Endothelial cell of hepatic sinusoid (primary cell): ENCODE data around the gene QSOX2.

ENCODE experiments used
- in situ Hi-C: cut with HindIII; loops from 2 replicates; pipeline ENCODE4 v1.10.0; 2017; ENCODE audit warnings: low sequenced_read_pairs

QSOX2 gene

DNA sequence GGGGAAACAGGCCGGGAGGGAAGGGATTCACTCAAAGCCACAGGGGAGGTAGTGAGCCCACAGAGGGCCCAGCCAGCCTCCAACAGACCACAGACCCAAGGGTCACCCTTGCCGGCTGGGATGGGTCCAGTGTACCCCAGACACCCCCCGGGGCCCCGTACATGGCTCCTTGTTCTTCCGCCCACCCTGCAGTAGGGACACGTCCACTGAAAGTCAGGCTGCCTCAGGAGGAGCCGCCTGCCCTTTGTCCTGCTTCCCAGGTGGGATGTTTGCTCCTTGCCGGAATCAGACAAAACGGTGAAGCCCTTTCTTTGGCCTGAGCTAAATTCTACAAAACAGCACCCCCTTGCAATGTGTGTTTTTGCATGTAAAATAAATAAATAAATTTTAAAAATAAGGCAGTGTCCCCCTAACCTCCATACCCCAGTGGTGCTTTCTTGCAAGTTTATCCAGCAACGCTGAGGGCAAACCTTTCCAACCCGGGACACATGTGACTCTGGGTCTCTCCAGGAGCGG lies 66.5 kb downstream of the QSOX2 start:
- in situ Hi-C loops: no loop called here

DNA sequence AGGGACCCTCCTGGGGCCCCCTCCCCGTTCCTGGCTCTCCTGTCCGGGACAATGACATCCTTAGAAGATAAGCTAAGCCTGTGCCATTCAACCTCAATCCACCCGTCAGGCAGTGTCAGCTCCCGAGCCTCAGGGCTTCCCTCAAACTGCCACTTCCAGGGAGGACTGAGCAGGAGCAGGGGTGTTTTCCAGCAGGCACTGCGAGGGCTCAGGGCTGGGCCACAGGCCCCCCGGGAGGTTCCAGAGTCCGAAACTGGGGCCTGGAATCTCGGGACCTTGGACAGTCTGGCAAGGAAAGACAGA lies 66.9 kb downstream of the QSOX2 start:
- in situ Hi-C loops: no loop called here

- in situ Hi-C loops: no loop called here
Measured at GRCh38 chr9:136178061-136178772, 67.4 kb downstream of the QSOX2 start.

DNA sequence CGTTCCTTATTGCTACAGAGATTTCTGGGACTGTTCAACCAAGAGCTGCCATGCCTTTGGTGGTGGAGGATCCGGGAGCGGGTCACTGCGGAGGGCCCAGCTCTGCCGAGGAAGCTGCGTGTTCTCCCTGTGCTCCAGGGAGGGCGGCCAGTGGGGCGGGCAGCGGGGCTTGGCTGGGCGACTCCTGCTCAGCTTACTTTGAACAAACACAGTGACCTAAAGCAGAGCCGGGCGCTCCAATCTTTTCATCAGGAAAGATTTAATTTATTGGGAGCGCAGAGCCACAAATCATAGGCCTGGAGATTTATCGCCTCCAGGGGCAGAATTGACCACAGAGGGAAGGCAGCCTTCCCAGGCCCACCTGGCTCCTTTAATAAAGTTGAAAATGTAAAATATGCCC lies 68.4 kb downstream of the QSOX2 start:
- in situ Hi-C loops: no loop called here

GRCh38 chr9:136175616-136176197 lies 69.9 kb downstream of the QSOX2 start:
- in situ Hi-C loops: no loop called here

DNA sequence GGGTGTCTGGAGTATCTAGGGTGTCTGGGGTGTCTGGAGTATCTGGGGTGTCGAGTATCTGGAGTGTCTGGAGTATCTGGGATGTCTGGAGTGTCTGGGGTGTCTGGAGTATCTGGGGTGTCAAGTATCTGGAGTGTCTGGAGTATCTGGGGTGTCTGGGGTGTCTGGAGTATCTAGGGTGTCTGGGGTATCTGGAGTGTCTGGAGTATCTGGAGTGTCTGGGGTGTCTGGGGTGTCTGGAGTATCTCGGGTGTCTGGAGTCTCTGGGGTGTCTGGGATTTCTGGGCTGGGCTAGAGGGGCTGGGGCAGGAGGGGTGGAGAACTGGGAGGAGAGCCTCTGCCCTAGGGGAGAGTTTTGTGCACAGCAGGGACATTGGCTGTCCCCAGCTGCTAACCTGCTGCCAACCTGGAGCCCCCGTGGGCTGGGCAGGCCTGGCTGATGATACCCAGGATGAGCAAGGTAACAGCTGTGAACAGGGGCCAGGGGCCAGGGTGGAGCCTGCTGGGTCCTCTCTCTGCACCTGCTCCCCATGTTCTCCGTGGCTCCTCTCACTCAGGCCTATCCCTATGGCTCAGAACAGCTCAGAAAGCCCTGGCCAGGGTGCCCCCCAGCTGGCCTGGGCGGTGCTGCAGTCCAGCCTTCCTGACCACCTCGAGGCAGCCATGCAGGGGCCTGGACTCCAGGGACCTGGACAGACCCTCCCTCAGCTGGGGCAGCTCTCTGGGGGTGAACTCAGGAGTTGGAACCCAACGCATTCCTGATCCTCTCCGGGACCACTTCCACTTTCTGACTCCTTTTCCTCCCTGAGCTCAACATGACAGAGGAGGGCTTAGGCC lies 70.6 kb downstream of the QSOX2 start:
- in situ Hi-C loops: no loop called here

DNA sequence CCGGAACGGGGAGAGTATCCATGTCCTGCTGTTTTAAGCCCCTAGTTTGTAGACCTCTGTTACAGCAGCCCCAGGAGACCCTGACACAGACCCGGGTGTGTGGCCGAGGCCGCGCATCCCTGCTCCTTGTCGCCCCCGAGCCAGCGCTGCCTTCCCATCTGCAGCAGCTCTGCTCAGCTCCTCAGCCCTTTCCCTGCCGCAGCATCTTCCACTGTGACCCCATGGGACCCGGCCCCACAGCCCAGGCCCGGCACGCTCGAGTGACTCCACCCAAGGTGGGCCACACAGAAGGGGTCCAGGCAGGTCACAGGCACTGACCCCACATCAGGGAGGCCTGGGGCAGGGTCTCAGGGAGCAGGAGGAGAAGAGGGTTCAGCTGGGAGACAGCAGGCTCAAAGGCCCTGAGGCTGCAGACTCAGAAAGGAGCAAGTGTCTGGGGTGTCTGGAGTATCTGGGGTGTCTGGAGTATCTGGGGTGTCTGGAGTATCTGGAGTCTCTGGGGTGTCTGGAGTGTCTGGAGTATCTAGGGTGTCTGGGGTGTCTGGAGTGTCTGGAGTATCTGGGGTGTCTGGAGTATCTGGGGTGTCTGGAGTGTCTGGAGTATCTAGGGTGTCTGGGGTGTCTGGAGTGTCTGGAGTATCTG lies 71.8 kb downstream of the QSOX2 start:
- in situ Hi-C loops: no loop called here

DNA sequence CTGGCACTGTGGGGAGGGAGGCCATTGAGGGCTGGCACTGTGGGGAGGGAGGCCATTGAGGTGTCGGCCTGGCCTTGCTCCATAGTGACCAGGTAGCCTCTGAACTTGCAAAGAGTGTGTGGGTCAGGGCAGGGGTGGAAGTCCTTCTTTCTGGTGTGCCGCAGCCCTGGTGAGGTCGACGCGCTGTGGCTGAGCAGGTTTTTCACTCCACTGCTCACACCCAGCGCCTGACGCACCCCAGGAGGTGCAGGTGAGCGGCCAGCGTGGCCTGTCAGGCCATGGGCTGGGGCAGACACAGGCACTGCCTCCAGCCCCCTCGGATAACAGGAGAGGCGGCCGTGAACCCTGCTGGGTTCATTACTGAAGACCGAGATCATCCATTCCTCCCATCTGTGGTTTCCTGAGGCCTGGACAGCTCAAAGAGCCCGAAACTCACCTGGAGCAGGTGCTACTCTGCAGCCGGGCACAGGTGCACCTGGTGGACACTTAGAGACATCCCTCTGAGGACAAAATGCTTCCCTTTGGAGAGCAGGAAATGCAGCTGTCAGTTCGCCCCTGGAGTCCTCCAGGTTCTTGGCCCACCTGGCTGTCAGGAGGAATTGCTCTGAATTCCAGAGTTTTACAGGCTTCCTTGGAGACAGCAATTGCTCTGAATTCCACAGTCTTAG lies 73.1 kb downstream of the QSOX2 start:
- in situ Hi-C loops: no loop called here

- in situ Hi-C loops: no loop called here
Measured at GRCh38 chr9:136171801-136172411, 73.7 kb downstream of the QSOX2 start.

DNA sequence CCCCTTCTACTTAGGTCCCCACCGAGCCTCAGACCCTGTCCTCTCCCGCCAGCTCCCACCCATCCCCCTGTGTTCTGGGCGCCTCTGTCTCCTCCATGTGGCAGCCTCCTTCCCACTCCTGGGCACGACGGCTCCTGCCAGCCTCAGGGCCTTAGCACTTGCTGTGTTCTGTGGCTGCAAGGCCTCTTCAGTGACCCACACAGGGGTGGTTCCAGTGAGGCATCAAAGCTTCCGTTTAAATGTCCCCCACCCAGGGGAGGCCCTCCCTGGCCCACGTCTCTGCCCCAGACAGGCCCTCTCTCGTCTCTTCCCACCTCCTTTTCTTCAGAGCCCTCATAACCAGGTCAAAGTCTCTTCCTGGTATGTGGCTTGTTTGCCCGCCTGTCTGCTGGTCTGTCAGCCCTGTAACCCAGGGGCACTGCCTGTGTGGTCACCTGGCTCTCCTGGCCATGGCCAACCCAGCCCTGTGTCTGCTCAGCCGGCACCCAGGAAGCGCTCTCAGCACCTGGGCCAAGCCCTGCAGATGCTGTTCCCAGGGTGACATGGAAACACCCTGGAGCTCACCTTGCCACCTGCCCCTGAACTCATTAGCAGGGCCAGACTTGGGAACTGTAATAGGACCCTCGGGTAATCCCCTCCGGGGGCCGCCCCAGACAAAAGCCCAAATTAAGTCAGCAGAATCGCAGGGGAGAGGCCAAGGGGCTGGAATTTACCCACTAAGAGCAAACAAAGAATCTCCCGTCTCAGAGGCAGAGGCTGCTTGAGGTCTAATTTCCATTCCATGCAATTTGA lies 74.4 kb downstream of the QSOX2 start:
- in situ Hi-C loops: no loop called here

DNA sequence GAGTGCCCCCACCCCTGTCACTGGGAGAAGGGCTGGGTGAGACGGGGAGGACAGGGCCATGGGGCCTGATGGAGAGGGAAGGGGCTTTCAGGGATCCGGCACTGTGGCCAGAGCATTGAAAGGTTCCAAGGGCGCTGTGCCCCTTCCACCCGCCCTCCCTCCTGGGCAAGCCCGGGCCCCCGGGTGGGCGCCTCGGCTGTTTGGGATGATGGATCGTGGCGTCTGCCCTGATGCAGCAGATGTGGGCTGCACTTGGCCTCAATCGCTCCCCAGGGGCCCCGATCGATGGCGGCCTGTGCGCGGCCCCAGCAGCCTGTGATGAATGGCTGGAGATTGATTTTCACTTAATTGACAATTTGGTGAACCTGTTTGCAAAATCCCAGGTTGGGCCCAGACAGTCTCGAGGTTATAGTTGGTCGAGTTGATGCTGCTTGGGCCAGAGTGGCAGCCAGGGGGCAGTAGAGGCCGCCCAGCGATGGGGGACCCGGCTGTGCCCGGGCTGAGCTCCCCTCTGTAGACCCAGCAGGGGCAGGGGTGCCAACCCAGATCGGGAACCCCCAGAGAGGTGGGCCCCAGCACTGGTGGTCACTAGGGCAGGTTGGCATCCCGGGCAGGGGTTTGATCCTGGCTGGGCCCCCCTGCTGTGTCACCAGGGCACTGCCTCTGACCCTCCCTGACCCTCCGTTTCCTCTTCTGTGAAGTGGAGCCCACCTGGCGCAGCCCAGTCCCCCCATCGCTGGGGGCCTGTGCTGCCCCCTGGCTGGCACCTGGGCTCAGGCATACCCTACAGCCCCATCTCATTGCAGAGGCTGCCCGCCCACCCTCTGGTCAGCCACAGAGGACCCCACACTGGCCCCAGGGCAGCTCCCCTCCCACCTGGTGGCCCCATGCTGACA lies 75.4 kb downstream of the QSOX2 start:
- in situ Hi-C loops: no loop called here

DNA sequence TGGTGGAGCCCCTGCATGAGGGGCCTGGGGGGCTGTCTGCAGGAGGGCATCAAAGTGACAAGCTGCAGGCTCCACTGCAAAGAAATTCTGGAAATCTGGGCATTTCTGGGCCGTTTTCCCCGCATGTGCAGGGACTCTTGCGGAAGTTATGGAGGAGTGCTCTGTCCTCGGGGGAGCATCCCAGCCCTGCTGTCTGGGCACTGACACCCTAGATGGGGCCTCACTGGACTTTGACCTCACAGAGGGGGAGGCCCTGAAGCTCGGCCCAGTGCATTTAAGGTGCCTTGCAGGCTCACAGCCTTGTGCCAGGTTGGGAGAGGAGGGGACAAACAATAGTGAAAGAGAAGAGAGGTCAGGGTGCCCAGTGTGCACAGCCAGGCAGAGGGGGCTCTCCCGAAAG lies 76.1 kb downstream of the QSOX2 start:
- in situ Hi-C loops: no loop called here

DNA sequence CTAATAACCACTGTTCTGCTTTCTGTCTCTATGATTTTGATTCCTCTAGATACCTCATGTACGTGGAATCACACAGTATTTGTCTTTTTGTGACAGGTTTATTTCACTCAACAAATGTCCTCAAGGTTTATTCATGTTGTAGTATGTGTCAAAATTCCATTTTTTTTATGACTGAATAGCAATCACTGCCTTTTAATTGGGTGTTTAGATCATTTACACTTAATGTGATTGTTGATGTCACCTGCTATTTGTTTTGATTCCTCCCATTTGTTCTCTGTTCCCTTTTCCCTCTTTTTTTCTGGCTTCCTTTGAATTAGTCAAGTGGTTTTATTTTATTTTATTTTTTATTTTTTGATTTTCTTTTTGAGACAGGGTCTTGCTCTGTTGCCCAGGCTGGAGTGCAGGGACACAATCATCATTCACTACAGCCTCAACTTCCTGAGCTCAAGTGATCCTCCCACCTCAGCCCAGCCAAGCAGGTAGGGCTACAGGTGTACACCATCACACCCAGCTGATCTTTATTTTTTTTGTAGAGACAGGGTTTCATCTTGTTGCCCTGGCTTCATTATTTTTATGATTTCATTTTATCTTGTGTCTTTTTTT lies 82.3 kb downstream of the QSOX2 start:
- in situ Hi-C loops: no loop called here

GRCh38 chr9:136160995-136161610 lies 84.5 kb downstream of the QSOX2 start:
- in situ Hi-C loops: no loop called here

- in situ Hi-C loops: no loop called here
Measured at GRCh38 chr9:136160381-136160841, 85.2 kb downstream of the QSOX2 start.

GRCh38 chr9:136159851-136160250 lies 85.8 kb downstream of the QSOX2 start:
- in situ Hi-C loops: loop anchor here (5.0 to 10.0 kb wide), 3 partner anchors 32 to 65 kb away; no protein-coding TSS in a partner anchor

GRCh38 chr9:136157477-136158265 lies 87.9 kb downstream of the QSOX2 start:
- in situ Hi-C loops: loop anchor here (5.0 to 10.0 kb wide), 3 partner anchors 35 to 67 kb away; no protein-coding TSS in a partner anchor
